ENCODE results near the gene GRB7. TPM values are rescaled to one million over a fixed set of nuclear protein-coding genes. Genes with fewer than 3 reads are reported as not detected.

The GRB7 gene
- total and polyA plus RNA-seq, 2 donors (not counting 1 experiment from before 2014, with no cell fraction given) = 0.81 to 0.84 TPM

- Histone ChIP-seq H3K4me3 (ENCODE audit: control extremely low read depth in 1 of 5, extremely low read depth in 1 of 5, insufficient read depth in 1 of 5, low read depth in 2 of 5, low read length in 4 of 5) (peak overlapping the region in 3 of 5 experiments; percentile 0 to 30 (median 3)), H3K27me3 (replicated peaks in 1 of 4; ENCODE audit: control extremely low read depth in 1 of 4, control insufficient read depth in 3 of 4, insufficient read depth in 4 of 4, low read length in 3 of 4) (no peaks in the 10 kb centered on the region), H3K4me1 (ENCODE audit: control insufficient read depth in 2 of 2, insufficient read depth in 2 of 2, low read length in 2 of 2) (peaks cover 72 to 80% of the 10 kb centered on the region in 2 donors), H3K36me3 (replicated peaks in 1 of 2; ENCODE audit: control extremely low read depth in 1 of 2, control insufficient read depth in 1 of 2, extremely low read depth in 1 of 2, insufficient read depth in 2 of 2, low read length in 1 of 2) (peaks cover 6 to 51% of the 10 kb centered on the region in 2 experiments), H3K79me2 (ENCODE audit: control insufficient read depth, insufficient read depth, low read length) (peaks cover 73% of the 10 kb centered on the region), H4K20me1 (ENCODE audit: control insufficient read depth, insufficient read depth, low read length, poor library complexity, severe bottlenecking) (peaks cover 5% of the 10 kb centered on the region), H3K9me3 (ENCODE audit: control extremely low read depth in 1 of 3, control insufficient read depth in 2 of 3, insufficient read depth in 1 of 3, low read length in 2 of 3) (no peaks in the 10 kb centered on the region), H3K4me2 (replicated peaks; ENCODE audit: low read depth, low read length, poor library complexity, severe bottlenecking) (peak overlapping the region; percentile 63), H3K27ac (ENCODE audit: low read length in 2 of 2) (peak overlapping the region; percentile 61 to 86), H2AFZ (ENCODE audit: insufficient read depth, low read depth, low read length, poor library complexity, severe bottlenecking) (no peak overlapping the region), H3K9ac (ENCODE audit: low read length) (peak overlapping the region; percentile 30)
- Mint-ChIP-seq H3K27ac (peak overlapping the region; percentile 91), H3K9me3 (ENCODE audit: insufficient read depth) (no peaks in the 10 kb centered on the region), H3K27me3 (no peaks in the 10 kb centered on the region), H3K4me1 (peaks cover 66% of the 10 kb centered on the region), H3K4me3 (peak overlapping the region; percentile 83)
- ATAC-seq (ENCODE audit: low read depth) (no peak), DNase-seq (no peak)
- no CpG with 5 or more reads among the region's 3 CpGs for whole genome bisulfite sequencing (ENCODE audit: insufficient coverage)
- TF ChIP-seq EZH2 (IDR thresholded peaks at IDR 0.05; ENCODE audit: borderline replicate concordance, insufficient read depth, low read depth, low read length, poor library complexity, severe bottlenecking) = no peak
- TF ChIP-seq, protein P1, sequence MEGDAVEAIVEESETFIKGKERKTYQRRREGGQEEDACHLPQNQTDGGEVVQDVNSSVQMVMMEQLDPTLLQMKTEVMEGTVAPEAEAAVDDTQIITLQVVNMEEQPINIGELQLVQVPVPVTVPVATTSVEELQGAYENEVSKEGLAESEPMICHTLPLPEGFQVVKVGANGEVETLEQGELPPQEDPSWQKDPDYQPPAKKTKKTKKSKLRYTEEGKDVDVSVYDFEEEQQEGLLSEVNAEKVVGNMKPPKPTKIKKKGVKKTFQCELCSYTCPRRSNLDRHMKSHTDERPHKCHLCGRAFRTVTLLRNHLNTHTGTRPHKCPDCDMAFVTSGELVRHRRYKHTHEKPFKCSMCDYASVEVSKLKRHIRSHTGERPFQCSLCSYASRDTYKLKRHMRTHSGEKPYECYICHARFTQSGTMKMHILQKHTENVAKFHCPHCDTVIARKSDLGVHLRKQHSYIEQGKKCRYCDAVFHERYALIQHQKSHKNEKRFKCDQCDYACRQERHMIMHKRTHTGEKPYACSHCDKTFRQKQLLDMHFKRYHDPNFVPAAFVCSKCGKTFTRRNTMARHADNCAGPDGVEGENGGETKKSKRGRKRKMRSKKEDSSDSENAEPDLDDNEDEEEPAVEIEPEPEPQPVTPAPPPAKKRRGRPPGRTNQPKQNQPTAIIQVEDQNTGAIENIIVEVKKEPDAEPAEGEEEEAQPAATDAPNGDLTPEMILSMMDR (IDR thresholded peaks at IDR 0.05) = no peak
- CTCF ChIA-PET = interaction anchor here (0.6 to 4.5 kb wide), 14 partner anchors 9 to 172 kb away, joined by 3 to 31 read pairs (median 4); partner anchors contain the start of gene MIEN1
- intact Hi-C loops (cut with micrococcal nuclease) = loop anchor here (1.0 kb wide), 1 partner anchor 11 kb away; no protein-coding TSS in a partner anchor
- POLR2A ChIA-PET = interaction anchor here (1.0 to 3.7 kb wide), 10 partner anchors 9 to 77 kb away, joined by 3 to 48 read pairs (median 4); no protein-coding TSS in a partner anchor
Observed at GRCh38 chr17:39793301-39793872, 55.6 kb downstream of the GRB7 start.

Measured in B cell (primary cell).